Head of caudate nucleus (tissue), 42 donors: ENCODE results near the gene ENOX1.
"Not testable (repeated sequence)": the region's sequence is repeated elsewhere in the genome, so short reads cannot be mapped to it uniquely, and the experiment has no call there.

ENCODE experiments used
- DNase-seq, 42 donors: peaks; one replicate each; pipeline versions ENCODE4 v3.0.0 to v3.0.0-alpha.2; 2020 to 2021; ENCODE audit warnings: mixed read lengths in 7 of 42
- intact Hi-C: fragments of 100-400 bp; cut with DNase I; formaldehyde crosslinking; loops from one replicate; pipeline ENCODE4 v1.15.0; 2022

The ENOX1 gene

DNA sequence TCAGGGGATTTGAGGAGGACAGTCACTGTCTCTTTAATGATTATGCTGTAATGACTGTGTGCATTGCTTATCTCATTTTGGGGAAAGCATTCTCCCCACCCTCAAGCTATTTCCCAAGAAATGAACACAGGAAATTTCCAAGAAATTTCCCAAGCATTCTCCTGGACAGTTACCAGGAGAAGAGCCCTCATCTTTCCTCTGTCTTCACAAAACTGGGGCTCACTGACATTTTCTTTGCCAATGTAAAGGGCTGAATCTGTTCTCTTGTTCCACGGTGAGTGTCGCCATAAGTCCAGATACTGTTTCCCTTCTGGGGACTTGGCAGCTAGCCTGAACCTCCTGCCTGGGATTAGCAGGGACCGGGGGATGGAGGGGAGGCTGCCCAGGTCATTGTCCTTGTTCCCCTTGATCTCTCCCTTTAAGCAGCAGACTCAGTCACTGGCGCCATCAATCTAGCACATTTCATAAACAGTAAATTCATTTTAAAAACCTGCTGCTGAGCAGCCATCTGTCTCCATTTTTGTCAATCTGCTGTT, 590.6 kb downstream of the ENOX1 start:
- intact Hi-C loops, result no loop called here
- DNase-seq, result no peak

DNA sequence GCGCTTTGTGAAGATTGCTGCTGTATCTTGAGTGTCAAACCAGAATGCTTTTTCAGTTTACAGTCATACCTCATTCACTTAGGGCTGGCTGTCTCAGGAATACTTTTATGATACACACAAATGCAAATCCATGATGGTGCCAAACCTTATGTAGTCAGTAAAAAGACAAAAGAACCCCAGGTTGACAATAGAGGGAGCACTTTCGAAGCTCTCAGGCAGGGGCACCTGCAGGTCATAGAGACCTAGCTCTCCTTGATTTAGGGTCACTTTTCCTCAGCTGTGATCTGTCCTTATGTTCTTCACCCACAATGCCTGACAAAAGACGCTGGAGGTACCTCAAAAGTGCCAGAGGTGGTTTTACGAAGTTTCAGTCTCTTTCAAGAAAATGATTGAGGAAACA, 591.2 kb downstream of the ENOX1 start:
- intact Hi-C loops, result no loop called here
- DNase-seq, result no peak

DNA sequence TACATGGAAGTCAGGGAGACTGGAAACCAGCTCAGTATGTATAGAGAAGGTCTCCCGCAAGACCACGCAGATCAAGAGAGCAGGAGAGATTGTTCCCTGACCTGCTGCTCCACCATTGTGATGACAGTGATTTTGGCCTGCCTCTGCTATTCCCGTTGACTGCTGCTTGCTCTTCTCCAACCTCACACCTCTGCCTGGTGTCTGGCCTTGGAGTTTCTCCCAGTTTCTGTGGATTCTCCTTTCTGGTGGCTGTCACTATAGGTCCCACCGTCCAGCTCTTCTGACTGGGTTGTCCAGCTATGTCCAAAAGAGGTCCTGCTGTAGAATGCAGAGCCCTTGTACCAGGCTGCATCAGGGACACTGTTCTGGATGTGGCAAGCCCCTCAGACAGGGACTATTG, 591.7 kb downstream of the ENOX1 start:
- no peak for DNase-seq
- intact Hi-C loops, result no loop called here

DNA sequence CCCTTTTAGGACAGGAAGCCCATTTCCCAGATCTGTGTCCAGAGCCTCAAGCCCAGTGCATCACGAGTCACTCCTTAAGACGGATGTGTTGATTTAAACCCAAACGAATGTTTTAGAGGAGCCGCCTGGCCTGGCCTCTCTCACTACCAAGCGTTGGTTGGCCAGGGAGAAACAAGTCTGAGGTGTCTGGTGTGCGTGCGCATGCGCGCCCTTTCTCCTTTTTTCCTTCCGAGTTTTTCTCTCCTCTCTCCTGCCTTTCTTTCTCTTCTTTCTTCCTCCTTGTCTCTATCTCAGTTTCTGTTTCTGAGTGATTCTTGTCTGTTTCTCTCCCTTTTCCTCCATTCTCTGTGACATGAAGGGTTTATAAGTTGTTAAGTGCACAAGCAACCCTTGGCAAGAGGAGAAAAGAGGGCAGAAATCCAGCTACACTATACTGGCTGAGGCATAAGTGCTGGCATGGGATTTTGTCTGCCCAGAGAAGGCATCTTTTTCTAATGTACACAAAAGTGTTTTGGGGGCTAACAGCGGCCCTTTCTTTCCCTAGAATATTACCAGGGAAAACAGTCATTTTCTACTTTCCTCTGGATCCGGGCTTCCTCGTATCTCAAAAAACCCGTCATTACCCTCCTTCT, 592.9 kb downstream of the ENOX1 start:
- intact Hi-C loops, result no loop called here
- DNase-seq, result no peak

DNA sequence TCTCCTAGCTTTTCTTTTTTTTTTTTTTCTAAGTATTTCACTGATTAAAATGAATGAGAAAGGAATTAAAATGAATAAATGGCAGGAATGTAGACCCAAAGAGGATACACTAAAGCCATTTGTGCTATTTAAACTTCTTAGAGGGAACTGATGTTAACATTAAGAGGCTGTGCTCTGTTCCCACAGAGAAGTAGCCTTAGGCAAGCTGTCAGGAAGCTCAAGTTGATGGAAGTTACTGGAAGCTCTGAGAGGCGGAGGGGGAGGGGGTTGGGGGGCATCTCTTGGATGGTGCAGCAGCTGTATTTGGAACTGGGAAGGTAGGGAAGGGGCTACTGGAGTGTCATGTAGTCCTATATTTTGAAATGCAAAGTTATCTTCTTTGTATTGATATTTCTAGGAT, 595.2 kb downstream of the ENOX1 start:
- DNase-seq, result no peak
- intact Hi-C loops, result no loop called here

DNA sequence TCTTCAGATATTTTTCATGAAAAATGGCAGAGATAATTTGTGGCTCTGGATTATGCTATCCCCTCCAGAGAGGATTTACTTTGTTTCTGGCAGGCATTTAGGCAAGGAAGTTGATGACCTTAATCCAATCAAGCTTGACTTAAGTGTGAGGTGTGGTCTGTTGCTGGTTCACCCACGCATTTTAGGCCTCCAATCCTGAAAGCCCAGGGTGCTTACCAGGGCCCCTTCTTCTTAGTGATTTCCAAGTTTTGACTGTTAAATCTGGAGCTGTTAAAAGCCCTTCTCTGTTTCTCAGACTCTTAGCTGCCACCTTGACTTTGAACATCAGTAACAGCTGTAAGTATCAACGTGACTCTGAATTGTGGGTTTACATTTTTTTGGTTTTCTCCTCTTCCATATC, 601.5 kb downstream of the ENOX1 start:
- intact Hi-C loops, result no loop called here
- DNase-seq, result no peak

DNA sequence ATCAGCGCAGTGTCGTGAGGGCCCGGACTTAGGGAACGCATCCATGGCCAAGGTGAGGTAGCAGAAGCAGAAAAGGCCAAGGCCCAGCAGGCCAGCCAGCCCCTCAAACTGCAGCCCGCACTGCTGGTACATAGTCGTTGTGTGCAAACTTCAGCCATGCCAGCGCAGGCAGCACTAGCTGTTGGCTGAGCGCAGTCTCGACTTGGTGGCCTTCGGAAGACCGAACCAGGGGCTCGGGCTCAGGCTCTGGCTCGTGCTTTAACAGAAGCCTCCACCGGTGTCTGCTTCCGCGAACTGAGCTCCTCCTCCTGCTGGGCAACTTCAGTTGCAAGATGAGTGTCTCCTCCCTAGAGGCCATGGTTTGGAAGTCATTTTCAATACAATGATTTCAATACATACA, 605.9 kb downstream of the ENOX1 start:
- DNase-seq, result no peak
- intact Hi-C loops, result no loop called here

DNA sequence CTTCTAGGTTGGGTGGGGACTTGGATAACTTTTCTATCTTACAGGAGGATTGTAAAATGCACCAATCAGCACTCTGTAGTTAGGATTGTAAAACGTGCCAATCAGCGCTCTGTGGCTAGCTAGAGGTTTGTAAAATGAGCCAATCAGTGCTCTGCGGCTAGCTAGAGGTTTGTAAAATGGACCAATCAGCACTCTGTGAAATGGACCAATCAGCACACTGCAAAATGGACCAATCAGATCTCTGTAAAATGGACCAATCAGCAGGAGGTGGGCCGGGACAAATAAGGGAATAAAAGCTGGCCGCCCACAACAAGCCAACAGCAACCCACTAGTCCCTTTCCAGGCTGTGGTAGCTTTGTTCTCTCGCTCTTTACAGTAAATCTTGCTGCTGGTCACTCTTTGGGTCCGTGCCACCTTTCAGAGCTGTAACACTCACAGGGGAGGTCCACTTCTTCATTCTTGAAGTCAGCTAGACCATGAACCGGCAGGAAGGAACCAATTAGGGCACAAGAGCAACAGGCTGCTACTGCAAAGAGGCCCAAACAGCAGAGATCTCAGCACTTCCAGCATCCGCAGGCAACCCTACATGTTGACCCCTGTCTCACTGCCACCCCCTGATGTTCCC, 606.6 kb downstream of the ENOX1 start:
- no peak for DNase-seq
- intact Hi-C loops, result no loop called here

DNA sequence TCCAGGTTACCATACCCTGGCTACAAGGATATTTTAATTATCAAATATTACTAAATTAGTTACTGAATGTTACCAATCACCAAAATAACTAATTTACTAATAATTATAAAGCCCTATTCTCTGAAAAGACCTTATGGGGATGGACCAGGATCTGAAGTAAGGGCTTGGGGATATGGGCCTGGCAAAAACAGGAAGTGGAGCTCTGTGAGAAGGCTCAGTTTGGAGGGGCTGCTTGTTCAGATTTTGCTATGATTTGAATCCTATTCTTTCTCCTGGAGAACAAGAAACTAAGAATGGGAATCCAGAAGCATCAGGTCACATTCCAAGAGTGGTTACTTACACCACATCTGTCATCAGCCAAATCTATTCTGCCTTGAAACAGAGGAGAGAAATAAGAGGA, 615.3 kb downstream of the ENOX1 start:
- DNase-seq, result no peak
- intact Hi-C loops, result no loop called here

DNA sequence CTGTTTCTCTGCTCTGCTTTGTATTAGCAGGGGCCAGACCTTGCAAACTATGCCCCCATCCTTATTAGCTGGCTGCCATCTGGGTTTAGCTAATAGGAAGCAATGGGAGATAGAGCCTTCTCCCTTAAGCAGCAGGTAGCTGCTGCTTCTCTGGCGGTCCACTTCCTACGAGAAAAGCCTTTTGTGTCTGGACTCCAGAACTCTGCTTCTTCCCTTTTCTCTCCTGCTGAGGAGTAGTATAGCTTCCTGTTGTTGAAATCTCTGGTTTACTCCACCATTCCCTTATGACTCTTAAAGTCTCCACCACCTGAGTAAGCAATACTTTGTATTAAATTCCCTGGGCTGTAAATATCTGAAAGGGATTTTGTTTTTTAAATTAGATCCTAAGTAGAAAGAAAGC, 616.3 kb downstream of the ENOX1 start:
- intact Hi-C loops, result no loop called here

DNA sequence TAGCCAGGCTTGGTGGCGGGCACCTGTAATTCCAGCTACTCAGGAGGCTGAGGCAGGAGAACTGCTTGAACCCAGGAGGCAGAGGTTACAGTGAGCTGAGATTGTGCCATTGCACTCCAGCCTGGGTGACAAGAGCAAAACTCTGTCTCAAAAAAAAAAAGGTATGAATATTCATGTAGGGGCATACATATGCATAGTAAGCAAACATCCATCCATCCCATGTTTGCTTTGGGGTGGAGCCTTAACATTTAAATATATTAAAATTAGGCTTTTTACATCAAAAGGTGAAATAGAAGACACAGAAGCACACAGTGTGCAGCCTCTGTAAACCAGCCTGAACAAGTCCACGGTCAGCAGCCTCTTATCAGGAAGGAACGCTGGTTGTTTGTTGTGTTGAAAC, 618.3 kb downstream of the ENOX1 start:
- DNase-seq, intact Hi-C loops: not testable (repeated sequence)

More for the DNA sequence above, 616.3 kb downstream of the ENOX1 start:
- no peak for DNase-seq

DNA sequence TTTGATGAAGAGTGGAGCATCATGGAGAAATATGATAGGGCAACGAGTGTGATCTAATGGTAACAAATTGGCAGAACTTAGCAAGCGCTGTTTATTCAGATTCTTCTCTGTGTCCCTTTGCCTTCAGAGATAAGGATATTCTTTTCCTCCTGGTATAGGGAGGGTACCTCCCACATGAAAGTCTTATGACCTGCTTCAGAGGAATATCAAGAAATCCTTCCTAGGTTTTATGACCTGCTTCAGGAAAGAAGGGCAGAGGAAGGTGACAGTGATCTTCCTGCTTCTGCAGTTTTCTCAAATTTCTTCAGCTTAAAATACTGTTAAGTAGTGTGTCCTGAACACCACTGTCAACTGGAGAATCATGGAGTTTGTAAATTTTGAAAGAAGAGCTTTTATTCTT, 619.0 kb downstream of the ENOX1 start:
- DNase-seq, result no peak
- intact Hi-C loops, result no loop called here

DNA sequence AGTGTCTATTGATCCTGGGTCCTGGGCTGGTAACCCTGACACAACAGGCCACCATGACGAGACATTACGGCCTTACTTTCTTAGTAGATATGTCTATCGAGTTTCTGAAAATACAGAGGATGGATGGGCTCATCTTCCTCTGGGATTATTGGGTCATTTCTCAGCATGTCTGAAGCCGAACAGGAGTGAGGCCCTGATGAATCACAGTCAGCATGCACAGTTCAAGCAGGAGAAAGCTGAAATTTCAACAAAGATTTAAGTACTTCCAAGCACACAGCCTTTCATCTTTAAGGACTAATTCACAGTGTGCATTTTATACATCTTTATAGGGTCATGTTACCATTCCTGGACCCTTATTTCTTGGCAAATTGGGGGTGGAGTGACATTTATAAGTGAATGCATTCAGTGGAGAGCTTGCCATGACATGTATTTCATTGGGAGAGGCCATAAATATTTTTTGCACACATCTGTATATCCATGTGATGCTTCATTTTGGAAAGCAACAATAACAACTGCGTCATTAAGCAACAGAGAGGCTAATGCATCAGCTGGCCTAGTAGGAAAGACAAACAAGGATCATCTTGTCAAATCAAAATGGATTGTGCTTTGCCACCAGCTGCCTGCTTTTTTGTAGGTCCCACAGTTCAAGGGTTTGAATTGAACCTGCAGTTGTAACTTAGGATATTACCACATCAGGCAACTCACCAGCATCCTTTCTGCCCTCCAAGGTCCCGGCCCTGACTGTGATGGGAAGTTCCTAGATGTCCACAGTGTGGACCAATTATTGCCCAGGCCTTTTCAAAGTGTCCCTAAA, 619.9 kb downstream of the ENOX1 start:
- DNase-seq, result no peak
- intact Hi-C loops, result no loop called here
